H1 (cell line): ENCODE results near the gene KRT84. TPM values are rescaled to one million over a fixed set of nuclear protein-coding genes. Genes with fewer than 3 reads are reported as not detected.
A peak's percentile ranks its signal among the peaks of the same experiment; 100 is the strongest.

Experiments
- CTCF ChIA-PET: fragments of 300-600 bp; sonication (Branson Sonifier 250); formaldehyde crosslinking; loops from one replicate; lab custom pipeline; 2021; ENCODE audit not compliant: partially characterized antibody; lab: Charles Lee
- POLR2A ChIA-PET: fragments of 300-600 bp; sonication (Branson Sonifier 250); formaldehyde crosslinking; loops from one replicate; lab custom pipeline; 2021; ENCODE audit warnings: inconsistent platforms; ENCODE audit not compliant: partially characterized antibody; lab: Charles Lee
- DNase-seq, 2 experiments: peaks; one replicate each; pipeline versions ENCODE4 v3.0.0 to v3.0.0-alpha.2; 2010 to 2022; ENCODE audit warnings: low spot score in 2 of 2, low read depth in 1 of 2, mixed read lengths in 1 of 2
- FAIRE-seq: peaks from 2 replicates; lab custom pipeline; 2011; peaks lifted over from hg19 to GRCh38; lab: Jason Lieb, UNC
- H2AFZ ChIP-seq: 2 replicates; pipeline ENCODE4 v1.8.1; 2012; ENCODE audit warnings: low read length, inconsistent platforms
- H2AK5ac ChIP-seq: 2 replicates; pipeline ENCODE4 v1.6.1; 2013; ENCODE audit warnings: low read depth, low read length
- H2BK120ac ChIP-seq: replicated peaks from 2 replicates; pipeline ENCODE3; 2013; ENCODE audit warnings: low read depth, low read length, inconsistent platforms
- H2BK12ac ChIP-seq: 2 replicates; pipeline ENCODE4 v1.6.1; 2013; ENCODE audit warnings: low read depth, low read length
- H2BK15ac ChIP-seq: 2 replicates; pipeline ENCODE4 v1.6.1; 2013; ENCODE audit warnings: low read length
- H2BK20ac ChIP-seq: 2 replicates; pipeline ENCODE4 v1.6.1; 2013; ENCODE audit warnings: low read length
- H2BK5ac ChIP-seq: 2 replicates; pipeline ENCODE4 v1.6.1; 2013; ENCODE audit warnings: low read depth, low read length
- H3K14ac ChIP-seq: 2 replicates; pipeline ENCODE4 v1.6.1; 2013; ENCODE audit warnings: inconsistent platforms; ENCODE audit not compliant: insufficient read length
- H3K18ac ChIP-seq: 2 replicates; pipeline ENCODE4 v1.6.1; 2013; ENCODE audit warnings: low read length; ENCODE audit errors: extremely low read depth
- H3K23ac ChIP-seq: 2 replicates; pipeline ENCODE4 v1.6.1; 2013; ENCODE audit warnings: inconsistent platforms; ENCODE audit not compliant: insufficient read length
- H3K23me2 ChIP-seq: 2 replicates; pipeline ENCODE4 v1.6.1; 2013; ENCODE audit warnings: low read depth, low read length
- H3K27ac ChIP-seq: 2 replicates; pipeline ENCODE4 v1.6.1; 2011; ENCODE audit warnings: low read depth, low read length, inconsistent platforms
- H3K27me3 ChIP-seq, 4 experiments: replicated peaks in 1 of 4; 1 replicate in 1 of 4; 2 replicates in 3 of 4; pipeline versions ENCODE4 v1.6.1 to v1.8.1; 2011 to 2013; ENCODE audit warnings: low read length in 3 of 4, mild to moderate bottlenecking in 3 of 4, inconsistent platforms in 2 of 4, mixed read lengths in 2 of 4, moderate library complexity in 1 of 4; ENCODE audit not compliant: control insufficient read depth in 3 of 4, insufficient read depth in 3 of 4; ENCODE audit errors: extremely low read depth in 1 of 4
- H3K36me3 ChIP-seq, 4 experiments: 2 replicates each; pipeline versions ENCODE4 v1.6.1 to v1.8.1; 2011 to 2013; ENCODE audit warnings: mild to moderate bottlenecking in 4 of 4, low read length in 3 of 4, moderate library complexity in 2 of 4, control low read depth in 1 of 4, inconsistent platforms in 1 of 4; ENCODE audit not compliant: insufficient read depth in 4 of 4, control insufficient read depth in 2 of 4
- H3K4ac ChIP-seq: replicated peaks from 2 replicates; pipeline ENCODE3; 2013; ENCODE audit warnings: low read length, low read depth, mixed read lengths, inconsistent platforms; ENCODE audit not compliant: insufficient read length
- H3K4me1 ChIP-seq, 4 experiments: replicated peaks in 1 of 4; 1 replicate in 1 of 4; 2 replicates in 3 of 4; pipeline versions ENCODE4 v1.6.1 to v1.8.1; 2011 to 2013; ENCODE audit warnings: low read length in 3 of 4, inconsistent platforms in 2 of 4, mixed read lengths in 1 of 4; ENCODE audit not compliant: insufficient read depth in 4 of 4, control insufficient read depth in 3 of 4
- H3K4me2 ChIP-seq, 2 experiments: 2 replicates each; pipeline versions ENCODE4 v1.6.1 to v1.8.1; 2011 to 2013; ENCODE audit warnings: low read depth in 2 of 2, low read length in 2 of 2, control low read depth in 1 of 2, inconsistent platforms in 1 of 2, mild to moderate bottlenecking in 1 of 2; ENCODE audit not compliant: insufficient read depth in 1 of 2
- H3K4me3 ChIP-seq, 4 experiments: fragments of 200-600, 300-600 bp in 1 of 4; sonication (generic), shearing (Covaris generic), sonication (Bioruptor Twin) in 1 of 4; 2 replicates each; pipeline versions ENCODE4 v1.5.1 to v1.8.1; 2011 to 2016; ENCODE audit warnings: low read length in 4 of 4, low read depth in 3 of 4, control low read depth in 2 of 4, inconsistent platforms in 2 of 4, mild to moderate bottlenecking in 2 of 4, mixed read lengths in 1 of 4, moderate library complexity in 1 of 4; ENCODE audit not compliant: insufficient read depth in 2 of 4; ENCODE audit errors: extremely low read depth in 1 of 4
- H3K56ac ChIP-seq: replicated peaks from 2 replicates; pipeline ENCODE3; 2013; ENCODE audit warnings: low read depth, mild to moderate bottlenecking, mixed read lengths, low read length, inconsistent platforms; ENCODE audit not compliant: insufficient read length
- H3K79me1 ChIP-seq: 2 replicates; pipeline ENCODE4 v1.6.1; 2013; ENCODE audit warnings: low read depth, low read length, control low read depth
- H3K79me2 ChIP-seq, 2 experiments: 2 replicates each; pipeline versions ENCODE4 v1.6.1 to v1.8.1; 2012 to 2013; ENCODE audit warnings: low read length in 2 of 2, mild to moderate bottlenecking in 2 of 2, inconsistent platforms in 1 of 2; ENCODE audit not compliant: insufficient read depth in 2 of 2, control insufficient read depth in 1 of 2
- H3K9ac ChIP-seq, 4 experiments: replicated peaks in 1 of 4; 1 replicate in 1 of 4; 2 replicates in 3 of 4; pipeline versions ENCODE4 v1.6.1 to v1.8.1; 2011 to 2013; ENCODE audit warnings: low read depth in 3 of 4, low read length in 3 of 4, control low read depth in 2 of 4, mild to moderate bottlenecking in 2 of 4, moderate library complexity in 2 of 4, inconsistent platforms in 1 of 4; ENCODE audit errors: extremely low read depth in 1 of 4
- H3K9me3 ChIP-seq, 2 experiments: 2 replicates each; pipeline versions ENCODE4 v1.6.1 to v1.8.1; 2012 to 2013; ENCODE audit warnings: mild to moderate bottlenecking in 2 of 2, moderate library complexity in 2 of 2, control low read depth in 1 of 2, inconsistent platforms in 1 of 2, low read depth in 1 of 2, low read length in 1 of 2, mixed read lengths in 1 of 2; ENCODE audit not compliant: insufficient read depth in 2 of 2
- H4K20me1 ChIP-seq, 2 experiments: replicated peaks in 1 of 2; 2 replicates each; pipeline versions ENCODE3 to v1.8.1; 2011 to 2013; ENCODE audit warnings: inconsistent platforms in 2 of 2, low read length in 2 of 2, mild to moderate bottlenecking in 1 of 2; ENCODE audit not compliant: insufficient read depth in 2 of 2, control insufficient read depth in 1 of 2
- H4K5ac ChIP-seq: 2 replicates; pipeline ENCODE4 v1.6.1; 2013; ENCODE audit warnings: low read length, low read depth, mixed read lengths, inconsistent platforms; ENCODE audit not compliant: insufficient read length
- H4K8ac ChIP-seq: 2 replicates; pipeline ENCODE4 v1.8.0; 2013; ENCODE audit warnings: mild to moderate bottlenecking, moderate library complexity, low read length, inconsistent platforms; ENCODE audit not compliant: insufficient read depth; ENCODE audit errors: extremely low read depth
- H4K91ac ChIP-seq: replicated peaks from 2 replicates; pipeline ENCODE3; 2013; ENCODE audit warnings: low read length, mixed read lengths, inconsistent platforms; ENCODE audit not compliant: insufficient read length
- GTF2F1 ChIP-seq: IDR thresholded peaks from 2 replicates; pipeline ENCODE4 v1.6.1; 2012; ENCODE audit warnings: low read depth, low read length, improper control_type of control experiment, borderline replicate concordance
- NANOG ChIP-seq: IDR thresholded peaks from 2 replicates; pipeline ENCODE4 v1.6.1; 2011; ENCODE audit warnings: low read length, low read depth, mild to moderate bottlenecking, inconsistent platforms; ENCODE audit not compliant: insufficient read depth, poor library complexity, severe bottlenecking
- SIX5 ChIP-seq: IDR thresholded peaks from 2 replicates; pipeline ENCODE4 v1.6.1; 2011; ENCODE audit warnings: mild to moderate bottlenecking, low read depth, low read length
- WGBS, 2 experiments: shearing (Covaris generic) in 1 of 2; methylation state at CpG; one replicate each; pipeline versions ENCODE4 v1.1.6 to v1.1.7; 2013 to 2015; ENCODE audit warnings: low lambda C conversion rate in 2 of 2, mixed read lengths in 2 of 2, inconsistent platforms in 1 of 2, low coverage in 1 of 2, missing lambda C conversion rate in 1 of 2; ENCODE audit not compliant: insufficient replicate concordance in 2 of 2, insufficient coverage in 1 of 2, insufficient read length in 1 of 2; ENCODE audit errors: extremely low coverage in 1 of 2, missing lambda C conversion rate in 1 of 2; 5-methylcytosine and 5-hydroxymethylcytosine counted together
- polyA plus RNA-seq, 7 experiments: library from polyadenylated mRNA; depleted of rRNA in 3 of 7; stranded (reverse) in 5 of 7; unstranded in 2 of 7; fragments of >200 nt in 5 of 7; fragments of 200-250 nt in 2 of 7; gene quantifications; 1 replicate in 5 of 7; 2 replicates in 1 of 7; 4 replicates in 1 of 7; pipeline versions ENCODE4 v1.2.1 to v1.2.3, GENCODE V29; 2011 to 2013; ENCODE audit warnings: missing spikeins in 2 of 7, mixed read lengths in 2 of 7
- total RNA-seq: library from RNA; stranded (reverse); fragmentation: NEBNext Ultra II Directional; extraction: Animal tissue kit (Norgen Biotek cat#: 25700); gene quantifications from 2 replicates; pipeline ENCODE4 v1.2.1, GENCODE V29; 2021

The KRT84 gene
- total and polyA plus RNA-seq, 2 of the 8 experiments (the other 6 are each of a cell fraction or from before 2014, with no cell fraction given): not detected

DNA sequence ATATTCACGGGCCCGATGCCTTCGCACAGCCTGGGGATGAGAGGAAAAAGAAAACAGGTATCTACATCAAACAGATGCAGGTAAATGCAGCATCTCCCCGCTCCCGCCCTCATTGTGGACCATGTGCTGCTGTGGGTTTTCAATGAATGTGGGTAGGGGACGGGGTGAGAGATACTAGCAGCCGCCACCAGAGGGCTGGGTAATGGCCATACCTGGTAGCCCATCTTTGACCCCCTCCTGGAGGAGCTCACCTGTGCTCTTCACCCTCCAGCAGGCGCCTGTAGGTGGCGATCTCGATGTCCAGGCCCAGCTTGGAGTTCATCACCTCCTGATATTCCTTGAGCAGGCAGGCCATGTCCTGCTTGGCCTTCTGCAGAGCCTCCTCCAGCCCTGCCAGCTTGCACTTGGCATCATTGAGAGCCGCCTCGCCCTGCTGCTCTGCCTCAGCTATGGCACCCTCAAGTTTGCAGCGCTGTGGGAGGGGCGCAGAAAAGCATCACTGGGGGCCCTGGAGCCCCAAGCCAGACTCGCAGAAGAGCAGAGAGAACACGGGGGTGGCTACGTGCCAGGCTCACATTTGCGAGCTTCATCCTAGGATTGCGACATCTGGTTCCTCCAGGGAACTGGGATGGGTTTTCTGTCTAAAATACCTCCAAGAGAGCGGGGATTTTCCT, 10.4 kb upstream of the KRT84 start:
- H3K14ac ChIP-seq: no peak overlapping the region
- no peak overlapping the region for H3K9ac ChIP-seq
- H3K27ac ChIP-seq: no peak overlapping the region
- no peak overlapping the region for H2AFZ ChIP-seq
- CTCF ChIA-PET: interaction anchor here (0.6 to 11.3 kb wide), 101 partner anchors 9 to 585 kb away, joined by 3 to 112 read pairs (median 5); partner anchors contain the start of genes KRT1, KRT3, KRT5 and KRT6A
- no peaks in the 10 kb centered on the region for H3K79me2 ChIP-seq
- no peaks in the 10 kb centered on the region for H4K20me1 ChIP-seq
- no peak overlapping the region for H4K8ac ChIP-seq
- H3K4me1 ChIP-seq: no peaks in the 10 kb centered on the region; a peak in 1 of 7 replicates
- H2BK12ac ChIP-seq: no peak overlapping the region
- H2AK5ac ChIP-seq: no peak overlapping the region
- no peak overlapping the region; the same call in 1 of the 2 replicates for H2BK5ac ChIP-seq
- no peak overlapping the region for H2BK120ac ChIP-seq
- FAIRE-seq (peak; percentile 74), DNase-seq (peak; percentile 81 to 87)
- 61% methylated on average over 20 of the region's 20 CpGs; no CpG with 5 or more reads in 1 of the 2 experiments for WGBS, 2 experiments
- H4K91ac ChIP-seq: no peak overlapping the region
- no peak overlapping the region for H2BK20ac ChIP-seq
- H4K5ac ChIP-seq: no peak overlapping the region
- H3K23me2 ChIP-seq: peaks cover 3% of the 10 kb centered on the region; the same call in 1 of the 2 replicates
- H2BK15ac ChIP-seq: no peak overlapping the region
- no peak overlapping the region for H3K4me2 ChIP-seq
- no peaks in the 10 kb centered on the region for H3K36me3 ChIP-seq
- no peak overlapping the region for H3K4ac ChIP-seq
- H3K79me1 ChIP-seq: no peaks in the 10 kb centered on the region
- no peak overlapping the region for H3K23ac ChIP-seq
- H3K18ac ChIP-seq: no peak overlapping the region
- POLR2A ChIA-PET: no interaction called here
- H3K27me3 ChIP-seq: peaks cover 0 to 4% (median 0%) of the 10 kb centered on the region in 4 experiments; a peak in 2 of 7 replicates
- H3K56ac ChIP-seq: no peak overlapping the region
- H3K9me3 ChIP-seq: no peaks in the 10 kb centered on the region
- no peak overlapping the region for H3K4me3 ChIP-seq
- TF ChIP-seq GTF2F1 (no peak), SIX5 (no peak), NANOG (no peak)
